Esophagus muscularis mucosa (tissue), 4 donors: ENCODE data around the gene VGF. TPM values are rescaled to one million over a fixed set of nuclear protein-coding genes. Genes with fewer than 3 reads are reported as not detected.

ENCODE experiments used
- DNase-seq: peaks from one replicate; pipeline ENCODE4 v3.0.0-alpha.2; 2017; ENCODE audit errors: extremely low spot score
- H3K27ac ChIP-seq, 4 donors: fragments of 200-600 bp; sonication (generic); replicated peaks in 1 of 4; 1 replicate in 3 of 4; 2 replicates in 1 of 4; pipeline ENCODE4 v1.5.1; 2016 to 2019; ENCODE audit warnings: mild to moderate bottlenecking in 1 of 4
- H3K27me3 ChIP-seq, 4 donors: fragments of 200-600 bp; sonication (generic); one replicate each; pipeline versions ENCODE4 v1.5.1 to v1.6.0; 2016 to 2019
- H3K36me3 ChIP-seq, 4 donors: fragments of 200-600 bp; sonication (generic); one replicate each; pipeline ENCODE4 v1.5.1; 2016 to 2019
- H3K4me1 ChIP-seq, 4 donors: fragments of 200-600 bp; sonication (generic); one replicate each; pipeline ENCODE4 v1.5.1; 2016 to 2019
- H3K4me3 ChIP-seq, 4 donors: fragments of 200-600 bp; sonication (generic); 1 replicate in 2 of 4; 2 replicates in 2 of 4; pipeline ENCODE4 v1.5.1; 2016 to 2019; ENCODE audit warnings: mild to moderate bottlenecking in 4 of 4, moderate library complexity in 1 of 4
- H3K9me3 ChIP-seq, 4 donors: fragments of 200-600 bp; sonication (generic); 1 replicate in 3 of 4; 2 replicates in 1 of 4; pipeline ENCODE4 v1.5.1; 2016 to 2019
- CTCF ChIP-seq, 3 experiments: fragments of 200-600 bp in 2 of 3; fragments of 450-650 bp in 1 of 3; sonication (generic) in 2 of 3; IDR thresholded peaks; one replicate each; pipeline ENCODE4 v1.5.1; 2017 to 2019; ENCODE audit warnings: antibody characterized with exemption in 3 of 3, mild to moderate bottlenecking in 2 of 3, moderate library complexity in 1 of 3
- EP300 ChIP-seq: sonication (generic); formaldehyde crosslinking; IDR thresholded peaks from one replicate; pipeline ENCODE4 v1.6.1; 2017; ENCODE audit warnings: antibody characterized with exemption
- POLR2A ChIP-seq: fragments of 450-650 bp; IDR thresholded peaks from one replicate; pipeline ENCODE4 v1.6.1; 2017; ENCODE audit warnings: antibody characterized with exemption, moderate library complexity, mild to moderate bottlenecking, low read depth
- POLR2AphosphoS5 ChIP-seq, 2 donors: sonication (generic); formaldehyde crosslinking; IDR thresholded peaks; one replicate each; pipeline ENCODE4 v1.6.1; 2017; ENCODE audit warnings: antibody characterized with exemption in 2 of 2
- WGBS: methylation state at CpG from one replicate; pipeline ENCODE4 v1.1.5; 2018; 5-methylcytosine and 5-hydroxymethylcytosine counted together
- intact Hi-C: fragments of 100-400 bp; cut with DNase I; formaldehyde crosslinking; loops from one replicate; pipeline ENCODE4 v1.15.1; 2023
- total RNA-seq, 4 donors: library from RNA; depleted of rRNA; stranded (reverse); fragments of >200 nt; gene quantifications; one replicate each; pipeline versions ENCODE4 v1.1.0 to v1.2.1, GENCODE V29; 2016

VGF gene
- total RNA-seq, 4 donors from 2014 or later, result 0.23 to 0.33 (median 0.26) TPM; not detected in 1

DNA sequence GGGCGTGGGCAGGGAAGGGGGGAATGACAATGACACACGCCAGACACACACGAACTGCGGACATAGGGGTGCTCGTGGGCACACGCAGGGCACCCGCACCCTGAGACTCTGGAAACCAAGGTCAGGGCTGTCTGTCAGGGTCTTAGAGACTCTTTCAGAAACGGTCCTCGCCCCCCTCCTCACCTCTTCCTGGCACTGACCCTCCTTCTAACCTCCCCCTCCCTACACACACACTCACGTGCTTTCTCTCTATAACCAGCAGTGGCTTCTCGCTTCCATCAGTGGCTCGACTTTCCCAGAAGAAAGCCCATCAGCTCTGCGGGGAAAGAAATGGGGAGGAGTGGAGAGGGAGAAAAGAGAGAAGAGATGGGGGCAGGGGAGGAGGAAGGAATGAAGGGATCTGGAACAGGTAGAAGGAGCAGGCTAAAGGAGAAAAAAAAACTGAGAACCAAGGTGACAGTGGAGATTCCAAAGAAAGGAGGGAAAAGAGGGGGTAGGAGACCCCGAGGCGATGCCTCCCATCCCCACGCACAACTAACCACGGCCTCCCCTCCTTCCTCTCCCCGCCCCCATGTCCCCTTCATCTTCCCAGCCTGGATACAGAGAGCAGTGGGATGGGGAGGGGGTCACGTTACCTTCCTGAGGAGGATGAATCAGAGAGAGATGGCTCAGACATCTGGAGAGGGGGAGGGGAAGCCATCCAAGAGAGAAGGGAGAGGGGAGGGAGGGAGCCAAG lies 1.7 kb upstream of the VGF start:
- intact Hi-C loops, result no loop called here
- no peak overlapping the region for H3K4me3 ChIP-seq
- H3K4me1 ChIP-seq, result peaks cover 52 to 69% (median 57%) of the 10 kb centered on the region in 4 donors
- no peaks in the 10 kb centered on the region for H3K9me3 ChIP-seq
- WGBS, result under 1% methylated on average over 19 of the region's 19 CpGs
- no peak for DNase-seq
- H3K27ac ChIP-seq, result no peak overlapping the region
- peaks cover 21 to 100% (median 98%) of the 10 kb centered on the region in 4 donors for H3K27me3 ChIP-seq
- TF ChIP-seq EP300 (no peak), POLR2A (no peak), CTCF (IDR thresholded peaks at IDR 0.05) (no peak), POLR2AphosphoS5 (IDR thresholded peaks at IDR 0.05) (no peak)
- H3K36me3 ChIP-seq, result no peaks in the 10 kb centered on the region

DNA sequence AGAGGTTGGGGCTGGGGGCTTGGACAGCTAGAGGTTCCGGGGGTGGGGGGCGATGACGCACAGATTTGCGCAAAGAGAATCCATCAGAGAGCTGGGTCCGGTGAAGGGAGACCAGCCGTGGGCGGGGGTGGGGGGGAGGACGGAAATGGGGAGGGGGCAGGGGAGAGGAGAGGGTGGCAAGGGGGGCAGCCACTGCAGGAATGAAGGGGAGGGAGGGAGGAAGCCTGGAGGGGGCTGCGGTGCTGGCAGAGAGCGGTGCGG lies 1.2 kb upstream of the VGF start:
- no peak for DNase-seq

DNA sequence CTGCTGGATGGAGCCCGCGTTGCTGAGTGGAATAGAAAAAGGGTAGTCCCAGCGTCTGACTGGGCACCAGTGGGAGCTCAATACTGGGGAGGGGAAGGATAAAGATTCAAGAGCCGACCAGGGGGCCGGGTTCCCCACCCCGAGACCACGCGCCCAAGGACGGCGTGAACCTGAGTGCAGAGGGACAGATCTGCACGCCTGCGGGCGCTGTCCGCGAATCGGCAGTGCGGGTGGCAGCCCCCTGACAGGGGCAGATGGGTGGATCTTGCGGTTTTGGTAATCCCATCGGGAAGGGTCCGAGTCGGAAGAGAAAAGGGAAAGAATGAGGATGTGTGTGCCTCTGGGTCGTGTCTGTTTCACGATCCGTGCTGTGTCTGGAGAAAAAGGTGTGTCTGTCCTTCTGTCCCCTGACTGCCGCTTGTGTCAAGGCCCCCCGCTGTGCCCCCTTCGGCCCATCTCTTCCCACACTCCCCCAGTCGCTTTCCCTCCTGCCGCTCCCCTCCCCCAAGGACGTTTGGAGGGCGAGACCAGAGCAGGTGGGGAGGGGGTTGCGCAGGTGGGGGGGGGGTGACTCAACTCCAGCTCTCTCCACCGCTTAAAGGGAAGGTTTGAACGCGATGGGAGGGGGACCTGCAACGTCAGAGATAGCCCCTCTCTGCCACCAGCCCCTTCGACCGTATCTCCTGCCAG lies 734 bp upstream of the VGF start:
- intact Hi-C loops, result no loop called here
- Histone ChIP-seq H3K27me3 (peaks cover 21 to 100% (median 92%) of the 10 kb centered on the region in 4 donors), H3K9me3 (no peaks in the 10 kb centered on the region), H3K36me3 (peaks cover 0 to 8% (median 1%) of the 10 kb centered on the region in 4 donors), H3K27ac (no peak overlapping the region), H3K4me1 (peaks cover 48 to 60% (median 52%) of the 10 kb centered on the region in 4 donors), H3K4me3 (peak overlapping the region; percentile 20 to 36 (median 26))
- TF ChIP-seq CTCF (IDR thresholded peaks at IDR 0.05), result no peak
- no peak for TF ChIP-seq POLR2A
- no peak for TF ChIP-seq EP300
- no peak for TF ChIP-seq POLR2AphosphoS5 (IDR thresholded peaks at IDR 0.05)
- no peak for DNase-seq
- WGBS, result under 1% methylated on average over 25 of the region's 38 CpGs

More for the DNA sequence above, 1.2 kb upstream of the VGF start:
- intact Hi-C loops, result no loop called here
- Histone ChIP-seq H3K9me3 (no peaks in the 10 kb centered on the region), H3K4me1 (peaks cover 48 to 64% (median 53%) of the 10 kb centered on the region in 4 donors), H3K36me3 (peaks cover 0 to 4% (median 0%) of the 10 kb centered on the region in 4 donors), H3K27ac (no peak overlapping the region), H3K27me3 (peaks cover 21 to 100% (median 95%) of the 10 kb centered on the region in 4 donors), H3K4me3 (no peak overlapping the region)
- 3% methylated on average over 6 of the region's 11 CpGs for WGBS
- TF ChIP-seq EP300 (no peak), CTCF (IDR thresholded peaks at IDR 0.05) (no peak), POLR2AphosphoS5 (IDR thresholded peaks at IDR 0.05) (no peak), POLR2A (no peak)

DNA sequence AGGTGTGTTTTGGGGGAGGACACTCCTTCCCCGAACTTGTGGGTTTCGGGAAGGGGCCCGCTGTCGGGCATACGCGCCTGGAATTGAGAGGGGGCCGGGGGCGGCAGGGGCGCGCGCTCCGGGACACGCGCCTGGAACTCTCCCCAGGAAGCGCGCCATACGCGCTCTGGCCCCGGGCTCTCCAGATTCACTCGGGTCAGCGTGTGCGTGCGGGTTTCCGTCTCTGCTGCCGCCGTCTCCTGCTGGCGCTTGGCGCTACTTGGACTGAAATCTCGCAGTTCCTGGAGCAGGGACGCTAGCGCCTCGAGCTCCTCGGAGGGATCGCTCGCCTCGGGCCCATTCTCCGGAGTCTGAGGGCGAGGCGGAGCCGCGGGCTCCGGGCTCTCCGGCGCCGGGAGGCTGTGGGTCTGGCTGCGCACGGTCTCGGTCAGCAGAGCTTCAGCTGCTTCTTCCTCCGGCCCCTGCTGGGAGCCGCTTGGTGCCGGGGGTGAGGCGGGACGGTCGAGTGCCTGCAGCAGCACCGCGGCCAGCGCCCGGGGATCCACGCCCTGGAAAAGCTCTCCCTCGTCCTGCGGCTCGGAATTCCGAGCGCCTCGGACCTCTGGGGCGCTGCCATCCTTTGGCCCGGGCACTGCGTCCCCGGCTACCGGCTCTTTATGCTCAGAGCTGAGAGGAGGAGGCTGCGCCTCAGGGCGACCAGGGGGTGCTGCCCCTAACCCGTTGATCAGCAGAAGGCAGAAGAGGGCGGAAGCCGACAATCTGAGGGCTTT lies 1.1 kb downstream of the VGF start:
- Histone ChIP-seq H3K4me3 (peak overlapping the region; percentile 41 to 55 (median 45)), H3K9me3 (no peaks in the 10 kb centered on the region), H3K27me3 (peaks cover 21 to 100% (median 75%) of the 10 kb centered on the region in 4 donors), H3K36me3 (peaks cover 13 to 27% (median 19%) of the 10 kb centered on the region in 4 donors), H3K4me1 (peaks cover 40 to 47% (median 42%) of the 10 kb centered on the region in 4 donors), H3K27ac (no peak overlapping the region)
- WGBS, result 5% methylated on average over 10 of the region's 75 CpGs
- intact Hi-C loops, result no loop called here
- DNase-seq, result no peak
- TF ChIP-seq EP300, result no peak
- no peak for TF ChIP-seq POLR2AphosphoS5 (IDR thresholded peaks at IDR 0.05)
- no peak for TF ChIP-seq POLR2A
- TF ChIP-seq CTCF (IDR thresholded peaks at IDR 0.05), result no peak
